SK-MEL-5 (cell line): ENCODE data around the gene NPHP3. TPM values are rescaled to one million over a fixed set of nuclear protein-coding genes. Genes with fewer than 3 reads are reported as not detected.

Source experiments
- total RNA-seq: library from RNA; depleted of rRNA; stranded (reverse); fragments of >200 nt; shearing (Covaris generic); gene quantifications from 2 replicates; pipeline ENCODE4 v1.2.3, GENCODE V29; 2014; rRNA removed

The NPHP3 gene
- total RNA-seq, 1 experiment from 2014 or later: 25.5 TPM

Other genes starting within 250 kb of the NPHP3 start
- not detected in 2 replicates for gene ACKR4, start 125.1 kb downstream of the NPHP3 start, total RNA-seq
- gene ACAD11, start 62.6 kb downstream of the NPHP3 start, total RNA-seq: 14.6 and 16.9 TPM in 2 replicates
- 39.0 and 44.3 TPM in 2 replicates for gene UBA5, start 62.1 kb downstream of the NPHP3 start, total RNA-seq